GM12891 (cell line): ENCODE measurements around the gene BDH1.

ENCODE experiments used
- DNase-seq: peaks from one replicate; pipeline ENCODE4 v3.0.0; 2011; ENCODE audit warnings: low spot score; ENCODE audit not compliant: insufficient read length
- FAIRE-seq: peaks from 2 replicates; lab custom pipeline; 2011; peaks lifted over from hg19 to GRCh38; lab: Jason Lieb, UNC
- PAX5 ChIP-seq: IDR thresholded peaks from 2 replicates; pipeline ENCODE4 v1.6.1; 2011; ENCODE audit warnings: low read length, moderate library complexity, mild to moderate bottlenecking; ENCODE audit not compliant: insufficient read depth, severe bottlenecking
- POLR2A ChIP-seq: IDR thresholded peaks from 2 replicates; pipeline ENCODE4 v1.6.1; 2011; ENCODE audit warnings: low read depth, low read length, control low read depth
- POLR2AphosphoS5 ChIP-seq: IDR thresholded peaks from 2 replicates; pipeline ENCODE4 v1.6.1; 2011; ENCODE audit warnings: low read depth, low read length, control low read depth
- POU2F2 ChIP-seq: IDR thresholded peaks from 2 replicates; pipeline ENCODE4 v1.6.1; 2011; ENCODE audit warnings: low read depth, mild to moderate bottlenecking, control low read depth, low read length, moderate library complexity
- SPI1 ChIP-seq: IDR thresholded peaks from 2 replicates; pipeline ENCODE4 v1.6.1; 2011; ENCODE audit warnings: low read depth, low read length, control low read depth
- TAF1 ChIP-seq: IDR thresholded peaks from 2 replicates; pipeline ENCODE4 v1.6.1; 2011; ENCODE audit warnings: low read depth, low read length, control low read depth

Gene BDH1

GRCh38 chr3:197465197-197465995 lies 90.4 kb downstream of the BDH1 start:
- FAIRE-seq = no peak
- no peak for DNase-seq
- TF ChIP-seq POLR2AphosphoS5 (no peak), TAF1 (no peak), POLR2A (no peak), SPI1 (no peak), PAX5 (no peak), POU2F2 (no peak)

GRCh38 chr3:197464794-197465193 lies 91.0 kb downstream of the BDH1 start:
- TF ChIP-seq POLR2AphosphoS5 (no peak), POLR2A (no peak), SPI1 (no peak), TAF1 (no peak), PAX5 (no peak), POU2F2 (no peak)
- no peak for FAIRE-seq

GRCh38 chr3:197463279-197463678 lies 92.5 kb downstream of the BDH1 start:
- FAIRE-seq (no peak), DNase-seq (no peak)
- no peak for TF ChIP-seq POLR2A
- no peak for TF ChIP-seq SPI1
- TF ChIP-seq PAX5 = no peak
- no peak for TF ChIP-seq TAF1
- TF ChIP-seq POLR2AphosphoS5 = no peak
- no peak for TF ChIP-seq POU2F2

More at GRCh38 chr3:197464794-197465193, 91.0 kb downstream of the BDH1 start:
- no peak for DNase-seq

- no peak for DNase-seq
- TF ChIP-seq POLR2AphosphoS5 (no peak), POLR2A (no peak), PAX5 (no peak), POU2F2 (no peak), SPI1 (no peak), TAF1 (no peak)
- FAIRE-seq = no peak
Observed at GRCh38 chr3:197462808-197463207, 93.0 kb downstream of the BDH1 start.

- FAIRE-seq (no peak), DNase-seq (no peak)
- TF ChIP-seq POLR2A (no peak), SPI1 (no peak), PAX5 (no peak), POLR2AphosphoS5 (no peak), TAF1 (no peak), POU2F2 (no peak)
Observed at GRCh38 chr3:197460639-197461038, 95.1 kb downstream of the BDH1 start.

GRCh38 chr3:197460002-197460401 lies 95.8 kb downstream of the BDH1 start:
- no peak for FAIRE-seq

More at GRCh38 chr3:197460002-197460401, 95.8 kb downstream of the BDH1 start:
- DNase-seq = no peak
- no peak for TF ChIP-seq PAX5
- TF ChIP-seq POLR2AphosphoS5 = no peak
- TF ChIP-seq SPI1 = no peak
- TF ChIP-seq POU2F2 = no peak
- no peak for TF ChIP-seq TAF1
- TF ChIP-seq POLR2A = no peak
